ENCODE measurements around the gene CSRP3. TPM values are rescaled to one million over a fixed set of nuclear protein-coding genes. Genes with fewer than 3 reads are reported as not detected.
"Not testable (repeated sequence)": the region's sequence is repeated elsewhere in the genome, so short reads cannot be mapped to it uniquely, and the experiment has no call there.

The CSRP3 gene
- polyA plus RNA-seq, 3 donors from 2014 or later, result not detected

- peaks cover 20 to 64% (median 35%) of the 10 kb centered on the region in 3 donors for H3K36me3 Mint-ChIP-seq
Observed at GRCh38 chr11:19162951-19163505, 38.8 kb downstream of the CSRP3 start.

DNA sequence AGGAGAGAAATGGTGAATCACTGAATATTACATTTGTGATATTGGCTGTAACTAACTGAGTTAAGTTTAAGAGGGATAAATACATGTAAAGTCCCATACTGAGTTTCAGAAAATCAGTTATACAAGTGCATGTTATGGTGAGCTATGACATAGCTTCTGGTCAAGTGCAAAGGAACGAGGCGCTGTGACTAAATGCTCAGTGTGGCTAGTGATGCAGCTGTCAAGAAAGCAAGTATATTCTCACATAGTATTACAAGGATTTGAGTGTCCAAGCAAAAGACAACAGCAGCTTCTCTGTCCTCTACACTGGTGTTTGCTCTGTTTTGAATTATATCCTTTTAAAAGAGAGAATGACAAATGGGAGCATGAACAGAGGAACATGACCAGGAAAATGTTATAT lies 40.1 kb downstream of the CSRP3 start:
- DNase-seq, result no peak
- Mint-ChIP-seq H3K27ac (no peak overlapping the region), H3K4me1 (peaks cover 6 to 18% of the 10 kb centered on the region in 2 donors)

More at GRCh38 chr11:19162951-19163505, 38.8 kb downstream of the CSRP3 start:
- Mint-ChIP-seq H3K9me3 (no peaks in the 10 kb centered on the region), H3K4me1 (peaks cover 6 to 18% of the 10 kb centered on the region in 2 donors), H3K27ac (no peak overlapping the region), H3K4me3 (no peak overlapping the region), H3K27me3 (ENCODE audit: low read depth in 3 of 3) (no peaks in the 10 kb centered on the region)
- DNase-seq, result no peak

DNA sequence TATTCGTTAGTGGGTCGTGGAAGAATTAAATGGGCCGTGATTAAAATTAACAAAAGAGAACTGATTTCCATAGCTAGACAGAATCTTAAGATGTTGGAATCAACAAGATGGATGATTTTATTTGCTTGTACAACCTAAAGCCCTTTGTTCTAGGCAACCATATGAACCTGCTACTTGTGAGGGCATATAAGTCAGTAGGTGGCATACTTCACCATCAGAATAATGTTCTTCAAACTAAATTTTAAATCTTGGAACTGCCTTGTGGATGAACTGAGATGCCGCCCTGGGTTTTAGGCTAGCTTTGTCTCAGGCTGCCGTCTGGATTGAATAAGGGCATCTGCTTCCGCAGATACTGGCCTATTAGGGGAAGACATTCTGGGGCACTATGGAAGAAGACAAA lies 40.9 kb downstream of the CSRP3 start:
- Mint-ChIP-seq H3K4me1 (peaks cover 6 to 18% of the 10 kb centered on the region in 2 donors), H3K4me3 (no peak overlapping the region), H3K36me3 (peaks cover 16 to 60% (median 30%) of the 10 kb centered on the region in 3 donors), H3K27ac (no peak overlapping the region), H3K27me3 (ENCODE audit: low read depth in 3 of 3) (no peaks in the 10 kb centered on the region), H3K9me3 (no peaks in the 10 kb centered on the region)
- DNase-seq, result no peak

More for the DNA sequence above, 40.1 kb downstream of the CSRP3 start:
- H3K27me3 Mint-ChIP-seq (ENCODE audit: low read depth in 3 of 3), result no peaks in the 10 kb centered on the region
- H3K9me3 Mint-ChIP-seq, result no peaks in the 10 kb centered on the region
- H3K36me3 Mint-ChIP-seq, result peaks cover 16 to 63% (median 30%) of the 10 kb centered on the region in 3 donors
- H3K4me3 Mint-ChIP-seq, result no peak overlapping the region

- Mint-ChIP-seq H3K4me3 (no peak overlapping the region), H3K36me3 (peaks cover 34 to 63% (median 42%) of the 10 kb centered on the region in 3 donors)
Observed at GRCh38 chr11:19156892-19157291, 44.9 kb downstream of the CSRP3 start.

GRCh38 chr11:19145319-19145718 lies 56.5 kb downstream of the CSRP3 start:
- H3K36me3 Mint-ChIP-seq, result peaks cover 13 to 29% (median 15%) of the 10 kb centered on the region in 3 donors
- H3K27ac Mint-ChIP-seq, result no peak overlapping the region
- no peaks in the 10 kb centered on the region for H3K4me1 Mint-ChIP-seq
- no peak overlapping the region for H3K4me3 Mint-ChIP-seq
- DNase-seq, result no peak
- peaks cover 0 to 3% (median 0%) of the 10 kb centered on the region in 6 donors for H3K9me3 Mint-ChIP-seq
- no peaks in the 10 kb centered on the region for H3K27me3 Mint-ChIP-seq (ENCODE audit: low read depth in 3 of 3)

More at GRCh38 chr11:19156892-19157291, 44.9 kb downstream of the CSRP3 start:
- no peak for DNase-seq
- no peaks in the 10 kb centered on the region for H3K27me3 Mint-ChIP-seq (ENCODE audit: low read depth in 3 of 3)
- H3K4me1 Mint-ChIP-seq, result peaks cover 0 to under 1% of the 10 kb centered on the region in 2 donors
- H3K9me3 Mint-ChIP-seq, result no peaks in the 10 kb centered on the region
- H3K27ac Mint-ChIP-seq, result peak overlapping the region in 1 of 6 donors; percentile 17

DNA sequence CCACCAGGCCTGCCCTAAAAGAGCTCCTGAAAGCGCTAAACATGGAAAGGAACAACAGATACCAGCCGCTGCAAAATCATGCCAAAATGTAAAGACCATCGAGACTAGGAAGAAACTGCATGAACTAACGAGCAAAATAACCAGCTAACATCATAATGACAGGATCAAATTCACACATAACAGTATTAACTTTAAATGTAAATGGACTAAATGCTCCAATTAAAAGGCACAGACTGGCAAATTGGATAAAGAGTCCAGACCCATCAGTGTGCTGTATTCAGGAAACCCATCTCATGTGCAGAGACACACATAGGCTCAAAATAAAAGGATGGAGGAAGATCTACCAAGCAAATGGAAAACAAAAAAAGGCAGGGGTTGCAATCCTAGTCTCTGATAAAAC lies 64.9 kb downstream of the CSRP3 start:
- not testable (repeated sequence) for DNase-seq; H3K4me3 Mint-ChIP-seq; H3K27ac Mint-ChIP-seq; H3K4me1 Mint-ChIP-seq; H3K27me3 Mint-ChIP-seq (ENCODE audit: low read depth in 3 of 3)
- peaks cover 3 to 18% (median 9%) of the 10 kb centered on the region in 6 donors for H3K9me3 Mint-ChIP-seq
- H3K36me3 Mint-ChIP-seq, result peaks cover 18 to 21% (median 20%) of the 10 kb centered on the region in 3 donors

DNA sequence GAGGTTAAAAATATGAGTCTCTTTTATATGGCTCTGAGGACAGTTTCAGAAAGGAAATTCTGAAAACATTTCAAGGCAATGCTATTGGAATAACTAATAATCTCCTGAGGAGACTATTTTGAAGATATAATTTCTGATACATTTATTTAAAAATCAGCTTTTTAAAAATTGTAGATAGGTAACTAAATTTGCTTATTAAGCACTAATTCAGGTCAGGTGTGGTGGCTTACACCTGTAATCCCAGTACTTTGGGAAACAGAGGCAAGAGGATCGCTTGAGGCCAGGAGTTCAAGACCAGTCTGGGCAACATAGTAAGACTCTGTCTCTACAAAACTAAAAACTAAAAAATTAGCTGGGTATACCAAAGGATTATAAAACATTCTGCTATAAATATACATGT lies 67.8 kb downstream of the CSRP3 start:
- peaks cover 0 to 2% (median 0%) of the 10 kb centered on the region in 3 donors for H3K27me3 Mint-ChIP-seq (ENCODE audit: low read depth in 3 of 3)
- no peak overlapping the region for H3K27ac Mint-ChIP-seq
- H3K4me1 Mint-ChIP-seq, result peaks cover 0 to 2% of the 10 kb centered on the region in 2 donors
- peaks cover 3 to 19% (median 10%) of the 10 kb centered on the region in 6 donors for H3K9me3 Mint-ChIP-seq
- H3K36me3 Mint-ChIP-seq, result peaks cover 23 to 35% (median 31%) of the 10 kb centered on the region in 3 donors
- no peak for DNase-seq
- H3K4me3 Mint-ChIP-seq, result no peak overlapping the region

Other genes starting within 250 kb of the CSRP3 start
- under 1 TPM in 1 of 3 donors, not detected in 2; 0.40 TPM for gene MRGPRX2, start 141.3 kb downstream of the CSRP3 start, polyA plus RNA-seq
- 10 to 100 TPM; 10.2 to 20.4 (median 13.6) TPM for gene ZDHHC13, start 84.8 kb downstream of the CSRP3 start, polyA plus RNA-seq
- gene E2F8, start 39.0 kb upstream of the CSRP3 start, polyA plus RNA-seq, result under 1 TPM in 1 of 3 donors, not detected in 2; 0.17 TPM

Measured in immature natural killer cell (primary cell).